OCI-LY1 (cell line): ENCODE results near the gene FRA10AC1.

Experiments
- CTCF ChIP-seq: fragments of 200-600 bp; sonication (generic), shearing (Covaris generic); IDR thresholded peaks from 2 replicates; pipeline ENCODE4 v1.5.1; 2017; ENCODE audit warnings: mild to moderate bottlenecking, antibody characterized with exemption, low read length, moderate library complexity, mixed read lengths
- EZH2 ChIP-seq: fragments of 200-600 bp; sonication (generic), shearing (Covaris generic); IDR thresholded peaks from 2 replicates; pipeline ENCODE4 v1.8.0; 2017; ENCODE audit warnings: borderline replicate concordance, mixed run types, mild to moderate bottlenecking, antibody characterized with exemption, low read length, moderate library complexity, mixed read lengths

- TF ChIP-seq CTCF (no peak), EZH2 (no peak)
Observed at GRCh38 chr10:93711891-93712290, 9.5 kb upstream of the FRA10AC1 start.
